IMR-90 (cell line): ENCODE results near the gene SCFD2. TPM values are rescaled to one million over a fixed set of nuclear protein-coding genes. Genes with fewer than 3 reads are reported as not detected.

Source experiments
- ATAC-seq: fragments of 200-7000 bp; cut with Tn5 transposase; 2 replicates; pipeline ENCODE4 v1.9.1; 2020; ENCODE audit warnings: low read depth, mild to moderate bottlenecking, moderate library complexity
- BruUV-seq: library from RNA; stranded (reverse); fragments of 400-500 nt; replicated peaks from 2 replicates; lab custom pipeline; 2021; lab: Mats Ljungman, UMichigan
- CTCF ChIA-PET: fragments of 300-600 bp; formaldehyde crosslinking; extraction: SDS; loops from one replicate; lab custom pipeline; 2021; ENCODE audit warnings: antibody characterized with exemption; lab: Yijun Ruan, JAX
- POLR2A ChIA-PET: fragments of 300-600 bp; sonication (Branson Sonifier 250); formaldehyde crosslinking; loops from one replicate; lab custom pipeline; 2022; ENCODE audit warnings: antibody characterized with exemption; ENCODE audit not compliant: unreplicated experiment; lab: Charles Lee
- DNase-seq: peaks from one replicate; pipeline ENCODE4 v3.0.0; 2013
- H2AFZ ChIP-seq: replicated peaks from 2 replicates; pipeline ENCODE3; 2013; ENCODE audit warnings: low read length, mild to moderate bottlenecking; ENCODE audit not compliant: poor library complexity
- H2AK5ac ChIP-seq: 2 replicates; pipeline ENCODE4 v1.6.1; 2013; ENCODE audit warnings: low read depth, low read length, inconsistent platforms
- H2AK9ac ChIP-seq: replicated peaks from 2 replicates; pipeline ENCODE3; 2013; ENCODE audit warnings: mild to moderate bottlenecking, low read depth, low read length, moderate library complexity; ENCODE audit not compliant: poor library complexity
- H2BK120ac ChIP-seq: 2 replicates; pipeline ENCODE4 v1.6.1; 2013; ENCODE audit warnings: low read depth, low read length, inconsistent platforms
- H2BK15ac ChIP-seq: 3 replicates; pipeline ENCODE4 v1.6.1; 2013; ENCODE audit warnings: low read depth, low read length, inconsistent platforms
- H2BK20ac ChIP-seq: 2 replicates; pipeline ENCODE4 v1.6.1; 2013; ENCODE audit warnings: low read depth, mild to moderate bottlenecking, inconsistent platforms, low read length, moderate library complexity
- H2BK5ac ChIP-seq: 2 replicates; pipeline ENCODE4 v1.6.1; 2013; ENCODE audit warnings: mild to moderate bottlenecking, low read depth, low read length, inconsistent platforms; ENCODE audit not compliant: poor library complexity, severe bottlenecking
- H3K14ac ChIP-seq: replicated peaks from 2 replicates; pipeline ENCODE4 v1.6.1; 2013; ENCODE audit warnings: low read depth, low read length, inconsistent platforms
- H3K18ac ChIP-seq: 2 replicates; pipeline ENCODE4 v1.6.1; 2013; ENCODE audit warnings: low read depth, low read length, control low read depth
- H3K23ac ChIP-seq: 2 replicates; pipeline ENCODE4 v1.6.1; 2013; ENCODE audit warnings: low read depth, low read length, inconsistent platforms
- H3K27ac ChIP-seq: 2 replicates; pipeline ENCODE4 v1.5.1; 2013; ENCODE audit warnings: mild to moderate bottlenecking, control low read depth, low read length; ENCODE audit not compliant: insufficient read depth
- H3K27me3 ChIP-seq: 2 replicates; pipeline ENCODE4 v1.6.1; 2013; ENCODE audit warnings: low read length; ENCODE audit not compliant: control insufficient read depth, insufficient read depth
- H3K36me3 ChIP-seq: 2 replicates; pipeline ENCODE4 v1.6.1; 2013; ENCODE audit warnings: low read length, mixed read lengths; ENCODE audit not compliant: control insufficient read depth, insufficient read depth
- H3K4ac ChIP-seq: 2 replicates; pipeline ENCODE4 v1.6.1; 2013; ENCODE audit warnings: low read depth, low read length, inconsistent platforms
- H3K4me1 ChIP-seq: 2 replicates; pipeline ENCODE4 v1.6.1; 2013; ENCODE audit warnings: low read length, mixed read lengths; ENCODE audit not compliant: control insufficient read depth, insufficient read depth
- H3K4me2 ChIP-seq: 2 replicates; pipeline ENCODE4 v1.6.1; 2013; ENCODE audit warnings: low read depth, mild to moderate bottlenecking, control low read depth, low read length, moderate library complexity
- H3K4me3 ChIP-seq: 2 replicates; pipeline ENCODE4 v1.5.1; 2013; ENCODE audit warnings: low read depth, mild to moderate bottlenecking, control low read depth, low read length, moderate library complexity; ENCODE audit not compliant: insufficient read depth
- H3K56ac ChIP-seq: 2 replicates; pipeline ENCODE4 v1.6.1; 2013; ENCODE audit warnings: low read length, inconsistent platforms; ENCODE audit not compliant: insufficient read depth; ENCODE audit errors: extremely low read depth
- H3K79me1 ChIP-seq, 2 experiments: 2 replicates each; pipeline ENCODE4 v1.6.1; 2013; ENCODE audit warnings: low read length in 2 of 2, inconsistent platforms in 1 of 2, low read depth in 1 of 2
- H3K9ac ChIP-seq: 2 replicates; pipeline ENCODE4 v1.6.1; 2013; ENCODE audit warnings: low read depth, low read length, control low read depth
- H3K9me1 ChIP-seq: 2 replicates; pipeline ENCODE4 v1.6.1; 2013; ENCODE audit warnings: low read length, inconsistent platforms; ENCODE audit not compliant: insufficient read depth
- H3K9me3 ChIP-seq: 2 replicates; pipeline ENCODE4 v1.6.1; 2013; ENCODE audit warnings: low read length; ENCODE audit not compliant: control insufficient read depth, insufficient read depth
- H4K20me1 ChIP-seq: 2 replicates; pipeline ENCODE4 v1.6.1; 2013; ENCODE audit warnings: low read length, inconsistent platforms; ENCODE audit not compliant: insufficient read depth
- H4K5ac ChIP-seq: 2 replicates; pipeline ENCODE4 v1.6.1; 2013; ENCODE audit warnings: mild to moderate bottlenecking, low read depth, low read length, control low read depth
- H4K8ac ChIP-seq, 2 experiments: 2 replicates each; pipeline ENCODE4 v1.6.1; 2013; ENCODE audit warnings: low read depth in 2 of 2, low read length in 2 of 2, control low read depth in 1 of 2, inconsistent platforms in 1 of 2
- H4K91ac ChIP-seq: 2 replicates; pipeline ENCODE4 v1.6.1; 2013; ENCODE audit warnings: low read depth, low read length, inconsistent platforms; ENCODE audit not compliant: insufficient read depth
- BHLHE40 ChIP-seq: fragments of 150-350 bp; IDR thresholded peaks from 2 replicates; pipeline ENCODE4 v1.6.1; 2016; ENCODE audit warnings: mild to moderate bottlenecking, low read depth, low read length
- CEBPB ChIP-seq: IDR thresholded peaks from 2 replicates; pipeline ENCODE4 v1.6.1; 2012; ENCODE audit warnings: low read depth, low read length, improper control_type of control experiment
- CHD1 ChIP-seq: IDR thresholded peaks from 2 replicates; pipeline ENCODE4 v1.6.1; 2012; ENCODE audit warnings: low read depth, low read length, improper control_type of control experiment
- FOS ChIP-seq: fragments of 150-350 bp; IDR thresholded peaks from 2 replicates; pipeline ENCODE4 v1.6.1; 2016; ENCODE audit warnings: low read depth, low read length
- MAFK ChIP-seq: IDR thresholded peaks from 2 replicates; pipeline ENCODE4 v1.6.1; 2012; ENCODE audit warnings: low read depth, low read length, improper control_type of control experiment
- MAZ ChIP-seq: IDR thresholded peaks from 2 replicates; pipeline ENCODE4 v1.6.1; 2012; ENCODE audit warnings: low read depth, mild to moderate bottlenecking, low read length, improper control_type of control experiment, moderate library complexity, borderline replicate concordance
- MXI1 ChIP-seq: IDR thresholded peaks from 2 replicates; pipeline ENCODE4 v1.6.1; 2012; ENCODE audit warnings: low read depth, mild to moderate bottlenecking, low read length, moderate library complexity, borderline replicate concordance
- NFE2L2 ChIP-seq: fragments of 150-350 bp; IDR thresholded peaks from 2 replicates; pipeline ENCODE4 v1.6.1; 2016; ENCODE audit warnings: low read depth, mild to moderate bottlenecking, low read length
- POLR2A ChIP-seq: IDR thresholded peaks from 2 replicates; pipeline ENCODE4 v1.6.1; 2012; ENCODE audit warnings: mild to moderate bottlenecking, low read depth, low read length
- RAD21 ChIP-seq: IDR thresholded peaks from 2 replicates; pipeline ENCODE4 v1.6.1; 2012; ENCODE audit warnings: low read length, improper control_type of control experiment
- RCOR1 ChIP-seq: IDR thresholded peaks from 2 replicates; pipeline ENCODE4 v1.6.1; 2012; ENCODE audit warnings: mild to moderate bottlenecking, low read length, improper control_type of control experiment; ENCODE audit not compliant: insufficient replicate concordance
- RFX5 ChIP-seq: IDR thresholded peaks from 2 replicates; pipeline ENCODE4 v1.8.0; 2012; ENCODE audit warnings: low read depth, mild to moderate bottlenecking, low read length, moderate library complexity
- SMC3 ChIP-seq: fragments of 150-350 bp; IDR thresholded peaks from 2 replicates; pipeline ENCODE4 v1.6.1; 2016; ENCODE audit warnings: low read depth, mild to moderate bottlenecking, antibody characterized with exemption, low read length, moderate library complexity
- WGBS, 2 experiments: methylation state at CpG; one replicate each; pipeline versions ENCODE4 v1.1.5 to v1.1.7; 2013; ENCODE audit warnings: missing lambda C conversion rate in 2 of 2; ENCODE audit not compliant: insufficient read length in 1 of 2; ENCODE audit errors: extremely low coverage in 2 of 2; 5-methylcytosine and 5-hydroxymethylcytosine counted together
- dilution Hi-C: fragments of 300-500 bp; cut with HindIII; formaldehyde crosslinking; loops from one replicate; pipeline ENCODE4 v1.14.3; 2018; ENCODE audit warnings: low sequenced_read_pairs; ENCODE audit not compliant: unreplicated experiment
- in situ Hi-C: fragments of 300-500 bp; cut with MboI; formaldehyde crosslinking; loops from 3 replicates; pipeline ENCODE4 v1.14.3; 2019; ENCODE audit warnings: low sequenced_read_pairs, inconsistent platforms, mixed read lengths
- intact Hi-C: fragments of 100-400 bp; cut with micrococcal nuclease; formaldehyde crosslinking; loops from 2 replicates; pipeline ENCODE4 v1.10.0; 2022
- polyA plus RNA-seq, 3 experiments: library from polyadenylated mRNA; depleted of rRNA; stranded (reverse); fragments of >200 nt; gene quantifications; 2 replicates each; pipeline ENCODE4 v1.2.3, GENCODE V29; 2012; ENCODE audit warnings: low replicate concordance in 1 of 3
- total RNA-seq: library from RNA; depleted of rRNA; stranded (reverse); fragments of >200 nt; gene quantifications from 2 replicates; pipeline ENCODE4 v1.2.3, GENCODE V29; 2012
- TF ChIP-seq, protein P1 (sequence below): fragments of 150-350 bp; IDR thresholded peaks from 2 replicates; pipeline ENCODE4 v1.6.1; 2017; ENCODE audit warnings: mild to moderate bottlenecking, antibody characterized with exemption, low read length, low read depth
- TF ChIP-seq, protein P2 (sequence below): conservative IDR thresholded peaks from 2 replicates; pipeline ENCODE4 v1.5.1; 2012; ENCODE audit warnings: mild to moderate bottlenecking, low read depth, low read length, improper control_type of control experiment
- TF ChIP-seq, protein P3 (sequence below): fragments of 150-350 bp; IDR thresholded peaks from 2 replicates; pipeline ENCODE4 v1.6.1; 2016; ENCODE audit warnings: low read depth, mild to moderate bottlenecking, low read length, moderate library complexity, borderline replicate concordance

Gene SCFD2
- total and polyA plus RNA-seq, 2 of the 4 experiments (the other 2 are of a cell fraction): 18.9 to 62.4 TPM

DNA sequence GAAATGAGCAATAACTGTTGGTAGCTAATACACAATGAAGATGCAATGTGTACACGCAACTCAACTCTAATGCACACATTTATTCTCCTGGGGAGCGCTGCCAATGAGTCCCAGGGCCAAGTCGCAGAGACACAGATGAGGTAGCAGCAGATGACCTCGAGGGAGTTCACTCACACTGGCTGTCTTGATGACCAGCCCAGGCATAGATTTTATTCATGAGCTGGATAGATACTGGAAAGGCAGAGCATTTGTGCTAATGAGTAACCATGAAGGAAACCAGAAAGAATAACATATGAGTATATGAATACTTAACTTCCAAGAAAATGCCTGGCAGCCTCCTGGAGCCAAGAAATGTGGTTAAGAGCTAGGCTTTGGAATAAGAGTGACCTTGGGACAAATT lies 461.4 kb downstream of the SCFD2 start:
- H3K9me3 ChIP-seq: no peaks in the 10 kb centered on the region
- H3K4me1 ChIP-seq: peaks cover 15% of the 10 kb centered on the region
- no peak overlapping the region for H2BK5ac ChIP-seq
- H3K27me3 ChIP-seq: no peaks in the 10 kb centered on the region
- no peaks in the 10 kb centered on the region; the same call in 1 of the 2 replicates for H4K20me1 ChIP-seq
- H4K8ac ChIP-seq: no peak overlapping the region
- no peak overlapping the region for H4K5ac ChIP-seq
- H2AFZ ChIP-seq: no peak overlapping the region
- WGBS, 2 experiments: no CpG with 5 or more reads among the region's 4 CpGs
- no peaks in the 10 kb centered on the region; a peak in 1 of 4 replicates for H3K79me1 ChIP-seq
- DNase-seq: peak; percentile 66
- POLR2A ChIA-PET: no interaction called here
- H2BK15ac ChIP-seq: no peak overlapping the region
- H2AK9ac ChIP-seq: no peak overlapping the region
- H3K18ac ChIP-seq: 0 out of 2 replicates have a peak overlapping the region, but pooled peaks have one; percentile 12
- H3K23ac ChIP-seq: 0 out of 2 replicates have a peak overlapping the region, but pooled peaks have one; percentile 0
- H2BK20ac ChIP-seq: no peak overlapping the region
- H3K4me3 ChIP-seq: no peak overlapping the region
- no peak overlapping the region for H4K91ac ChIP-seq
- in situ Hi-C loops: no loop called here
- H3K56ac ChIP-seq: no peak overlapping the region
- no TSS peak for BruUV-seq
- peaks cover 16% of the 10 kb centered on the region for H3K9me1 ChIP-seq
- H3K4ac ChIP-seq: 0 out of 2 replicates have a peak overlapping the region, but pooled peaks have one; percentile 16
- H3K14ac ChIP-seq: 0 out of 2 replicates have a peak overlapping the region, but pooled peaks have one; percentile 14
- CTCF ChIA-PET: no interaction called here
- TF ChIP-seq, protein P1, sequence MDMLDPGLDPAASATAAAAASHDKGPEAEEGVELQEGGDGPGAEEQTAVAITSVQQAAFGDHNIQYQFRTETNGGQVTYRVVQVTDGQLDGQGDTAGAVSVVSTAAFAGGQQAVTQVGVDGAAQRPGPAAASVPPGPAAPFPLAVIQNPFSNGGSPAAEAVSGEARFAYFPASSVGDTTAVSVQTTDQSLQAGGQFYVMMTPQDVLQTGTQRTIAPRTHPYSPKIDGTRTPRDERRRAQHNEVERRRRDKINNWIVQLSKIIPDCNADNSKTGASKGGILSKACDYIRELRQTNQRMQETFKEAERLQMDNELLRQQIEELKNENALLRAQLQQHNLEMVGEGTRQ: no peak
- TF ChIP-seq, protein P2, sequence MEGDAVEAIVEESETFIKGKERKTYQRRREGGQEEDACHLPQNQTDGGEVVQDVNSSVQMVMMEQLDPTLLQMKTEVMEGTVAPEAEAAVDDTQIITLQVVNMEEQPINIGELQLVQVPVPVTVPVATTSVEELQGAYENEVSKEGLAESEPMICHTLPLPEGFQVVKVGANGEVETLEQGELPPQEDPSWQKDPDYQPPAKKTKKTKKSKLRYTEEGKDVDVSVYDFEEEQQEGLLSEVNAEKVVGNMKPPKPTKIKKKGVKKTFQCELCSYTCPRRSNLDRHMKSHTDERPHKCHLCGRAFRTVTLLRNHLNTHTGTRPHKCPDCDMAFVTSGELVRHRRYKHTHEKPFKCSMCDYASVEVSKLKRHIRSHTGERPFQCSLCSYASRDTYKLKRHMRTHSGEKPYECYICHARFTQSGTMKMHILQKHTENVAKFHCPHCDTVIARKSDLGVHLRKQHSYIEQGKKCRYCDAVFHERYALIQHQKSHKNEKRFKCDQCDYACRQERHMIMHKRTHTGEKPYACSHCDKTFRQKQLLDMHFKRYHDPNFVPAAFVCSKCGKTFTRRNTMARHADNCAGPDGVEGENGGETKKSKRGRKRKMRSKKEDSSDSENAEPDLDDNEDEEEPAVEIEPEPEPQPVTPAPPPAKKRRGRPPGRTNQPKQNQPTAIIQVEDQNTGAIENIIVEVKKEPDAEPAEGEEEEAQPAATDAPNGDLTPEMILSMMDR: no peak
- TF ChIP-seq CHD1 (no peak), NFE2L2 (no peak), RAD21 (no peak), MAZ (no peak), RFX5 (no peak), CEBPB (no peak), FOS (no peak), RCOR1 (no peak), MAFK (no peak), SMC3 (no peak), POLR2A (no peak), MXI1 (no peak), BHLHE40 (no peak)
- TF ChIP-seq, protein P3, sequence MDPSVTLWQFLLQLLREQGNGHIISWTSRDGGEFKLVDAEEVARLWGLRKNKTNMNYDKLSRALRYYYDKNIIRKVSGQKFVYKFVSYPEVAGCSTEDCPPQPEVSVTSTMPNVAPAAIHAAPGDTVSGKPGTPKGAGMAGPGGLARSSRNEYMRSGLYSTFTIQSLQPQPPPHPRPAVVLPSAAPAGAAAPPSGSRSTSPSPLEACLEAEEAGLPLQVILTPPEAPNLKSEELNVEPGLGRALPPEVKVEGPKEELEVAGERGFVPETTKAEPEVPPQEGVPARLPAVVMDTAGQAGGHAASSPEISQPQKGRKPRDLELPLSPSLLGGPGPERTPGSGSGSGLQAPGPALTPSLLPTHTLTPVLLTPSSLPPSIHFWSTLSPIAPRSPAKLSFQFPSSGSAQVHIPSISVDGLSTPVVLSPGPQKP: no peak
- H3K9ac ChIP-seq: no peak overlapping the region
- H3K36me3 ChIP-seq: no peaks in the 10 kb centered on the region
- no peak overlapping the region for H2BK120ac ChIP-seq
- no peak overlapping the region for H3K4me2 ChIP-seq
- no peak overlapping the region for H3K27ac ChIP-seq
- peak; percentile 46 for ATAC-seq
- intact Hi-C loops: no loop called here
- peak overlapping the region; percentile 3; the same call in 1 of the 2 replicates for H2AK5ac ChIP-seq
- dilution Hi-C loops: no loop called here
